Nephron progenitor cell (in vitro differentiated cells): ENCODE results near the gene AMBP.

Source experiments
- DNase-seq: peaks from one replicate; pipeline ENCODE4 v3.0.0; 2021
- H3K27ac Mint-ChIP-seq: 2 replicates; pipeline ENCODE4 v1.8.0; 2021; ENCODE audit warnings: mild to moderate bottlenecking, moderate library complexity, mixed read lengths
- H3K27me3 Mint-ChIP-seq: 2 replicates; pipeline ENCODE4 v1.8.0; 2021; ENCODE audit warnings: mild to moderate bottlenecking, low read depth, mixed read lengths; ENCODE audit not compliant: poor library complexity
- H3K36me3 Mint-ChIP-seq: 2 replicates; pipeline ENCODE4 v1.8.0; 2021; ENCODE audit warnings: low read depth, mixed read lengths
- H3K4me1 Mint-ChIP-seq: 2 replicates; pipeline ENCODE4 v1.8.0; 2021; ENCODE audit warnings: mixed read lengths
- H3K4me3 Mint-ChIP-seq: 2 replicates; pipeline ENCODE4 v1.8.0; 2021; ENCODE audit warnings: mild to moderate bottlenecking, moderate library complexity, mixed read lengths
- H3K9me3 Mint-ChIP-seq: 2 replicates; pipeline ENCODE4 v1.8.0; 2021; ENCODE audit warnings: mild to moderate bottlenecking, moderate library complexity, mixed read lengths
- CTCF ChIP-seq: fragments of 200-600 bp; sonication (generic); IDR thresholded peaks from 2 replicates; pipeline ENCODE4 v1.5.0; 2021; ENCODE audit warnings: antibody characterized with exemption

The AMBP gene

GRCh38 chr9:114031948-114032840 is 45.9 kb downstream of the AMBP start:
- no peak overlapping the region for H3K4me3 Mint-ChIP-seq
- H3K27ac Mint-ChIP-seq: peak overlapping the region; percentile 69
- no peak for TF ChIP-seq CTCF
- DNase-seq: no peak
- H3K9me3 Mint-ChIP-seq: no peaks in the 10 kb centered on the region
- H3K27me3 Mint-ChIP-seq: no peaks in the 10 kb centered on the region
- peaks cover 1% of the 10 kb centered on the region for H3K4me1 Mint-ChIP-seq
- H3K36me3 Mint-ChIP-seq: peaks cover 56% of the 10 kb centered on the region

- Mint-ChIP-seq H3K36me3 (peaks cover 52% of the 10 kb centered on the region), H3K27me3 (no peaks in the 10 kb centered on the region), H3K9me3 (no peaks in the 10 kb centered on the region), H3K4me1 (peaks cover 11% of the 10 kb centered on the region), H3K4me3 (no peak overlapping the region), H3K27ac (no peak overlapping the region)
- DNase-seq: no peak
- no peak for TF ChIP-seq CTCF
Observed at GRCh38 chr9:114031037-114031630, 47.0 kb downstream of the AMBP start.

GRCh38 chr9:114030364-114030763 is 47.7 kb downstream of the AMBP start:
- H3K4me1 Mint-ChIP-seq: peaks cover 17% of the 10 kb centered on the region
- no peak for DNase-seq
- no peaks in the 10 kb centered on the region for H3K27me3 Mint-ChIP-seq
- H3K36me3 Mint-ChIP-seq: peaks cover 52% of the 10 kb centered on the region
- TF ChIP-seq CTCF: no peak
- no peak overlapping the region for H3K27ac Mint-ChIP-seq
- peaks cover under 1% of the 10 kb centered on the region for H3K9me3 Mint-ChIP-seq
- no peak overlapping the region for H3K4me3 Mint-ChIP-seq

- no peak for TF ChIP-seq CTCF
- Mint-ChIP-seq H3K36me3 (peaks cover 60% of the 10 kb centered on the region), H3K27me3 (no peaks in the 10 kb centered on the region), H3K4me1 (peaks cover 17% of the 10 kb centered on the region), H3K4me3 (no peak overlapping the region), H3K9me3 (peaks cover 8% of the 10 kb centered on the region), H3K27ac (peak overlapping the region; percentile 58)
- no peak for DNase-seq
Observed at GRCh38 chr9:114029311-114030170, 48.6 kb downstream of the AMBP start.

- peaks cover 17% of the 10 kb centered on the region for H3K4me1 Mint-ChIP-seq
- peak overlapping the region; percentile 66 for H3K27ac Mint-ChIP-seq
- no peak for TF ChIP-seq CTCF
- peaks cover 69% of the 10 kb centered on the region for H3K36me3 Mint-ChIP-seq
- DNase-seq: no peak
- H3K4me3 Mint-ChIP-seq: no peak overlapping the region
- H3K27me3 Mint-ChIP-seq: no peaks in the 10 kb centered on the region
- H3K9me3 Mint-ChIP-seq: peaks cover 17% of the 10 kb centered on the region
Observed at GRCh38 chr9:114028646-114029045, 49.5 kb downstream of the AMBP start.
